ENCODE data around the gene RPTOR.

The RPTOR gene

GRCh38 chr17:80509311-80509710, 35.3 kb upstream of the RPTOR start:
- TF ChIP-seq, protein P1, sequence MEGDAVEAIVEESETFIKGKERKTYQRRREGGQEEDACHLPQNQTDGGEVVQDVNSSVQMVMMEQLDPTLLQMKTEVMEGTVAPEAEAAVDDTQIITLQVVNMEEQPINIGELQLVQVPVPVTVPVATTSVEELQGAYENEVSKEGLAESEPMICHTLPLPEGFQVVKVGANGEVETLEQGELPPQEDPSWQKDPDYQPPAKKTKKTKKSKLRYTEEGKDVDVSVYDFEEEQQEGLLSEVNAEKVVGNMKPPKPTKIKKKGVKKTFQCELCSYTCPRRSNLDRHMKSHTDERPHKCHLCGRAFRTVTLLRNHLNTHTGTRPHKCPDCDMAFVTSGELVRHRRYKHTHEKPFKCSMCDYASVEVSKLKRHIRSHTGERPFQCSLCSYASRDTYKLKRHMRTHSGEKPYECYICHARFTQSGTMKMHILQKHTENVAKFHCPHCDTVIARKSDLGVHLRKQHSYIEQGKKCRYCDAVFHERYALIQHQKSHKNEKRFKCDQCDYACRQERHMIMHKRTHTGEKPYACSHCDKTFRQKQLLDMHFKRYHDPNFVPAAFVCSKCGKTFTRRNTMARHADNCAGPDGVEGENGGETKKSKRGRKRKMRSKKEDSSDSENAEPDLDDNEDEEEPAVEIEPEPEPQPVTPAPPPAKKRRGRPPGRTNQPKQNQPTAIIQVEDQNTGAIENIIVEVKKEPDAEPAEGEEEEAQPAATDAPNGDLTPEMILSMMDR (IDR thresholded peaks at IDR 0.05; ENCODE audit: low read depth, low read length, missing control alignments), result no peak
- DNase-seq (ENCODE audit: low read depth), result no peak
- H3K4me3 ChIP-seq (ENCODE audit: low read depth, low read length), result no peak overlapping the region

GRCh38 chr17:80510132-80510531, 34.5 kb upstream of the RPTOR start:
- TF ChIP-seq, protein P1 (IDR thresholded peaks at IDR 0.05; ENCODE audit: low read depth, low read length, missing control alignments), result no peak
- H3K4me3 ChIP-seq (ENCODE audit: low read depth, low read length), result no peak overlapping the region
- DNase-seq (ENCODE audit: low read depth), result no peak

GRCh38 chr17:80510772-80511171, 33.9 kb upstream of the RPTOR start:
- H3K4me3 ChIP-seq (ENCODE audit: low read depth, low read length), result no peak overlapping the region
- no peak for DNase-seq (ENCODE audit: low read depth)
- TF ChIP-seq, protein P1 (IDR thresholded peaks at IDR 0.05; ENCODE audit: low read depth, low read length, missing control alignments), result no peak

DNA sequence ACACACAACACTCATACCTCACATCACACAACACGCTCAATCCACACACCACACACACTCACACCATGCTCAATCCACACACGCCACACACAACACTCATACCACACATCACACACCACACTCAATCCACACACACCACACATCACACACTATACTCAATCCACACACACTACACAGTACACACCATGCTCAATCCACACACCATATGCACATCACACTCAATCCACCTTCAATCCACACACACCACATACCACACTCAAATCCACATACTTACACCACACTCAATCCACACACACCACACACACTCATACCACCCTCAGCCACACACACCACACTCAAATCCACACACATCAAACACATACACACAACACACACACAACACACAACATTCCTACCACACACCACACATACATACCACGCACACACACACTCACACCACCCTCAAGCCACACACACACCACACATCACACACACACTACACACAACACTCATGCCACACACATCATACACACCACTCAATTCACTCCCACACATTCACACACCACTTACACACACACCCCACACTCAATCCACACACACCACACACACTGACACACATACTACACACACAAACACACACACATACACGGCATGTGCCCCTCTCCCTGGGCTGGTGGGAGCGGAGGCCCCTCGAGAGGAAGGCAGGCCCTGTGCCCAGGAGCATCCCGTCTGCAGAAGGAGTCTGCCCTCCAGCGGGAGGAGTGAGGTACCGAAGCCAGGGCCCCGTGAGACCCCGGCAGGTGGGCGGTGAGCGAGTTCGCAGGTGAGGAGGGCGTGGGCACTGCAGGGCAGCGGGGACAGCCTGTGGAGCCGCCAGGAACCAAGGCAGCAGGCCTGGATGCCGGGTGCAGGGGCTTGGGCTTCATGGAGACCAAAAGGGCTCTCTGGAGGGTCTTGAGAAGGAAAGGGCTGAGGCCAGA, 33.1 kb upstream of the RPTOR start:
- DNase-seq (ENCODE audit: low read depth), result no peak
- TF ChIP-seq, protein P1 (IDR thresholded peaks at IDR 0.05; ENCODE audit: low read depth, low read length, missing control alignments), result no peak

GRCh38 chr17:80512233-80512632, 32.4 kb upstream of the RPTOR start:
- TF ChIP-seq, protein P1 (IDR thresholded peaks at IDR 0.05; ENCODE audit: low read depth, low read length, missing control alignments), result no peak
- no peak for DNase-seq (ENCODE audit: low read depth)
- no peak overlapping the region for H3K4me3 ChIP-seq (ENCODE audit: low read depth, low read length)

More for the DNA sequence above, 33.1 kb upstream of the RPTOR start:
- no peak overlapping the region for H3K4me3 ChIP-seq (ENCODE audit: low read depth, low read length)

GRCh38 chr17:80513201-80513600, 31.4 kb upstream of the RPTOR start:
- TF ChIP-seq, protein P1 (IDR thresholded peaks at IDR 0.05; ENCODE audit: low read depth, low read length, missing control alignments), result no peak
- no peak overlapping the region for H3K4me3 ChIP-seq (ENCODE audit: low read depth, low read length)
- no peak for DNase-seq (ENCODE audit: low read depth)

Data from GM12864 (cell line).